Activated naive CD4-positive, alpha-beta T cell treated with anti-CD3 and anti-CD28 coated beads, Interleukin-2, amount 10 ng/mL, durations not matched to agents 7 days and 5 days (primary cell): ENCODE data around the gene PCSK6.
"Not testable (repeated sequence)": the region's sequence is repeated elsewhere in the genome, so short reads cannot be mapped to it uniquely, and the experiment has no call there.

ENCODE experiments used
- CTCF ChIA-PET: fragments of 350-600 bp; sonication (Branson Sonifier 250); formaldehyde crosslinking; loops from one replicate; lab custom pipeline; 2021; ENCODE audit warnings: antibody characterized with exemption; lab: Charles Lee
- DNase-seq: peaks from one replicate; pipeline ENCODE4 v3.0.0-alpha.2; 2020
- H3K27ac Mint-ChIP-seq: one replicate; pipeline ENCODE4 v1.8.0; 2021; ENCODE audit warnings: mild to moderate bottlenecking, moderate library complexity, mixed read lengths
- H3K27me3 Mint-ChIP-seq: one replicate; pipeline ENCODE4 v1.8.0; 2021; ENCODE audit warnings: mild to moderate bottlenecking, mixed read lengths
- H3K36me3 Mint-ChIP-seq: one replicate; pipeline ENCODE4 v1.8.0; 2021; ENCODE audit warnings: mixed read lengths
- H3K4me1 Mint-ChIP-seq: one replicate; pipeline ENCODE4 v1.8.0; 2021; ENCODE audit warnings: mixed read lengths
- H3K4me3 Mint-ChIP-seq: one replicate; pipeline ENCODE4 v1.8.0; 2021; ENCODE audit warnings: mild to moderate bottlenecking, moderate library complexity, mixed read lengths
- H3K9me3 Mint-ChIP-seq: one replicate; pipeline ENCODE4 v1.8.0; 2021; ENCODE audit warnings: mixed read lengths

The PCSK6 gene

GRCh38 chr15:101463270-101463669, 26.2 kb downstream of the PCSK6 start:
- Mint-ChIP-seq H3K27ac (no peak overlapping the region), H3K9me3 (peaks cover 11% of the 10 kb centered on the region), H3K27me3 (peaks cover 16% of the 10 kb centered on the region), H3K36me3 (peaks cover 6% of the 10 kb centered on the region), H3K4me3 (no peak overlapping the region), H3K4me1 (peaks cover 42% of the 10 kb centered on the region)
- CTCF ChIA-PET: no interaction called here
- no peak for DNase-seq

- peak overlapping the region; percentile 90 for H3K27ac Mint-ChIP-seq
- CTCF ChIA-PET: no interaction called here
- H3K27me3 Mint-ChIP-seq: peaks cover 23% of the 10 kb centered on the region
Measured at GRCh38 chr15:101461097-101461496, 28.4 kb downstream of the PCSK6 start.

GRCh38 chr15:101459579-101460300, 29.8 kb downstream of the PCSK6 start:
- peaks cover 47% of the 10 kb centered on the region for H3K4me1 Mint-ChIP-seq
- H3K27me3 Mint-ChIP-seq: peaks cover 26% of the 10 kb centered on the region
- H3K27ac Mint-ChIP-seq: peak overlapping the region; percentile 90
- H3K9me3 Mint-ChIP-seq: peaks cover 2% of the 10 kb centered on the region
- CTCF ChIA-PET: no interaction called here
- H3K36me3 Mint-ChIP-seq: peaks cover 1% of the 10 kb centered on the region
- no peak overlapping the region for H3K4me3 Mint-ChIP-seq
- DNase-seq: no peak

More at GRCh38 chr15:101461097-101461496, 28.4 kb downstream of the PCSK6 start:
- Mint-ChIP-seq H3K36me3 (peaks cover 4% of the 10 kb centered on the region), H3K9me3 (peaks cover 8% of the 10 kb centered on the region), H3K4me1 (peaks cover 41% of the 10 kb centered on the region), H3K4me3 (peak overlapping the region; percentile 13)
- DNase-seq: no peak

- Mint-ChIP-seq H3K36me3 (peaks cover 1% of the 10 kb centered on the region), H3K27ac (no peak overlapping the region), H3K4me3 (no peak overlapping the region), H3K9me3 (peaks cover 2% of the 10 kb centered on the region), H3K4me1 (peaks cover 47% of the 10 kb centered on the region), H3K27me3 (peaks cover 28% of the 10 kb centered on the region)
- CTCF ChIA-PET: no interaction called here
- no peak for DNase-seq
Measured at GRCh38 chr15:101458908-101459578, 30.5 kb downstream of the PCSK6 start.

- Mint-ChIP-seq H3K4me3 (no peak overlapping the region), H3K4me1 (peaks cover 42% of the 10 kb centered on the region), H3K27me3 (peaks cover 34% of the 10 kb centered on the region), H3K27ac (no peak overlapping the region), H3K36me3 (peaks cover 1% of the 10 kb centered on the region), H3K9me3 (peaks cover 2% of the 10 kb centered on the region)
- DNase-seq: no peak
- CTCF ChIA-PET: no interaction called here
Measured at GRCh38 chr15:101458158-101458900, 31.2 kb downstream of the PCSK6 start.

- H3K4me1 Mint-ChIP-seq: peaks cover 40% of the 10 kb centered on the region
- no peak overlapping the region for H3K4me3 Mint-ChIP-seq
- H3K27me3 Mint-ChIP-seq: peaks cover 32% of the 10 kb centered on the region
- no peak for DNase-seq
- H3K9me3 Mint-ChIP-seq: peaks cover 2% of the 10 kb centered on the region
- H3K27ac Mint-ChIP-seq: no peak overlapping the region
- CTCF ChIA-PET: no interaction called here
- H3K36me3 Mint-ChIP-seq: peaks cover 1% of the 10 kb centered on the region
Measured at GRCh38 chr15:101457696-101458095, 31.8 kb downstream of the PCSK6 start.

GRCh38 chr15:101456057-101456739, 33.3 kb downstream of the PCSK6 start:
- no peaks in the 10 kb centered on the region for H3K9me3 Mint-ChIP-seq
- H3K36me3 Mint-ChIP-seq: no peaks in the 10 kb centered on the region
- peaks cover 40% of the 10 kb centered on the region for H3K27me3 Mint-ChIP-seq
- no peak overlapping the region for H3K4me3 Mint-ChIP-seq
- CTCF ChIA-PET: interaction anchor here (1.0 kb wide), 1 partner anchor 134 kb away, joined by 3 read pairs; no protein-coding TSS in a partner anchor
- H3K27ac Mint-ChIP-seq: no peak overlapping the region
- H3K4me1 Mint-ChIP-seq: peaks cover 34% of the 10 kb centered on the region
- DNase-seq: no peak

GRCh38 chr15:101455291-101456025, 34.0 kb downstream of the PCSK6 start:
- CTCF ChIA-PET: interaction anchor here (1.0 kb wide), 1 partner anchor 133 kb away, joined by 3 read pairs; no protein-coding TSS in a partner anchor
- no peak for DNase-seq
- H3K27me3 Mint-ChIP-seq: peaks cover 47% of the 10 kb centered on the region
- H3K4me3 Mint-ChIP-seq: no peak overlapping the region
- H3K27ac Mint-ChIP-seq: no peak overlapping the region
- no peaks in the 10 kb centered on the region for H3K36me3 Mint-ChIP-seq
- H3K4me1 Mint-ChIP-seq: peaks cover 26% of the 10 kb centered on the region
- no peaks in the 10 kb centered on the region for H3K9me3 Mint-ChIP-seq

GRCh38 chr15:101454781-101455180, 34.7 kb downstream of the PCSK6 start:
- H3K9me3 Mint-ChIP-seq, CTCF ChIA-PET, H3K36me3 Mint-ChIP-seq, H3K4me3 Mint-ChIP-seq, H3K27ac Mint-ChIP-seq, DNase-seq: not testable (repeated sequence)
- Mint-ChIP-seq H3K4me1 (peaks cover 19% of the 10 kb centered on the region), H3K27me3 (peaks cover 51% of the 10 kb centered on the region)

GRCh38 chr15:101454365-101454764, 35.1 kb downstream of the PCSK6 start:
- no peak for DNase-seq
- peaks cover 55% of the 10 kb centered on the region for H3K27me3 Mint-ChIP-seq
- H3K27ac Mint-ChIP-seq: no peak overlapping the region
- no peaks in the 10 kb centered on the region for H3K9me3 Mint-ChIP-seq
- peaks cover 15% of the 10 kb centered on the region for H3K4me1 Mint-ChIP-seq
- CTCF ChIA-PET: no interaction called here
- no peaks in the 10 kb centered on the region for H3K36me3 Mint-ChIP-seq
- H3K4me3 Mint-ChIP-seq: no peak overlapping the region

GRCh38 chr15:101453123-101454120, 36.1 kb downstream of the PCSK6 start:
- DNase-seq: no peak
- Mint-ChIP-seq H3K27me3 (peaks cover 55% of the 10 kb centered on the region), H3K4me1 (peaks cover 15% of the 10 kb centered on the region), H3K4me3 (no peak overlapping the region), H3K27ac (no peak overlapping the region), H3K36me3 (no peaks in the 10 kb centered on the region), H3K9me3 (no peaks in the 10 kb centered on the region)
- CTCF ChIA-PET: no interaction called here

GRCh38 chr15:101452572-101452971, 36.9 kb downstream of the PCSK6 start:
- Mint-ChIP-seq H3K9me3 (no peaks in the 10 kb centered on the region), H3K4me1 (peaks cover 15% of the 10 kb centered on the region), H3K4me3 (no peak overlapping the region), H3K27ac (no peak overlapping the region), H3K36me3 (no peaks in the 10 kb centered on the region), H3K27me3 (peaks cover 55% of the 10 kb centered on the region)
- CTCF ChIA-PET: no interaction called here
- DNase-seq: no peak
